Glutamatergic neuron (in vitro differentiated cells): ENCODE measurements around the gene UNC93A. TPM values are rescaled to one million over a fixed set of nuclear protein-coding genes. Genes with fewer than 3 reads are reported as not detected.

Experiments
- DNase-seq: peaks from one replicate; pipeline ENCODE4 v3.0.0; 2022
- H3K27ac Mint-ChIP-seq: one replicate; pipeline ENCODE4 v1.8.0; 2020; ENCODE audit warnings: mild to moderate bottlenecking, mixed read lengths, inconsistent platforms; ENCODE audit not compliant: unreplicated experiment
- H3K27me3 Mint-ChIP-seq: one replicate; pipeline ENCODE4 v1.8.0; 2020; ENCODE audit warnings: mild to moderate bottlenecking, moderate library complexity, mixed read lengths, inconsistent platforms; ENCODE audit not compliant: unreplicated experiment
- H3K36me3 Mint-ChIP-seq: one replicate; pipeline ENCODE4 v1.8.0; 2020; ENCODE audit warnings: mild to moderate bottlenecking, mixed read lengths, inconsistent platforms; ENCODE audit not compliant: unreplicated experiment
- H3K4me1 Mint-ChIP-seq: one replicate; pipeline ENCODE4 v1.8.0; 2020; ENCODE audit warnings: mild to moderate bottlenecking, low read depth, mixed read lengths, inconsistent platforms; ENCODE audit not compliant: unreplicated experiment
- H3K4me3 Mint-ChIP-seq: one replicate; pipeline ENCODE4 v1.8.0; 2020; ENCODE audit warnings: mild to moderate bottlenecking, mixed read lengths, inconsistent platforms; ENCODE audit not compliant: unreplicated experiment
- H3K9me3 Mint-ChIP-seq: one replicate; pipeline ENCODE4 v1.8.0; 2020; ENCODE audit warnings: mild to moderate bottlenecking, moderate library complexity, mixed read lengths, inconsistent platforms; ENCODE audit not compliant: unreplicated experiment
- CTCF ChIP-seq: fragments of 200-600 bp; sonication (generic); IDR thresholded peaks from one replicate; pipeline ENCODE4 v1.5.0; 2021; ENCODE audit not compliant: partially characterized antibody, unreplicated experiment
- total RNA-seq: library from RNA; stranded (reverse); fragmentation: NEBNext Ultra II Directional; extraction: Animal tissue kit (Norgen Biotek cat#: 25700); gene quantifications from one replicate; pipeline ENCODE4 v1.2.1, GENCODE V29; 2021; ENCODE audit not compliant: unreplicated experiment

The UNC93A gene
- total RNA-seq, 1 donor from 2014 or later: not detected

- Mint-ChIP-seq H3K9me3 (peaks cover 10% of the 10 kb centered on the region), H3K27ac (no peak overlapping the region), H3K4me1 (no peaks in the 10 kb centered on the region), H3K36me3 (peaks cover 16% of the 10 kb centered on the region), H3K4me3 (no peak overlapping the region), H3K27me3 (peaks cover 8% of the 10 kb centered on the region)
- TF ChIP-seq CTCF: no peak
- DNase-seq: no peak
Observed at GRCh38 chr6:167296902-167297301, 5.8 kb downstream of the UNC93A start.

- no peak overlapping the region for H3K27ac Mint-ChIP-seq
- H3K4me3 Mint-ChIP-seq: no peak overlapping the region
- H3K4me1 Mint-ChIP-seq: peaks cover 1% of the 10 kb centered on the region
- H3K36me3 Mint-ChIP-seq: peaks cover 16% of the 10 kb centered on the region
- peaks cover 10% of the 10 kb centered on the region for H3K9me3 Mint-ChIP-seq
- TF ChIP-seq CTCF: no peak
- peaks cover 8% of the 10 kb centered on the region for H3K27me3 Mint-ChIP-seq
- DNase-seq: no peak
Observed at GRCh38 chr6:167298127-167298526, 7.0 kb downstream of the UNC93A start.

- Mint-ChIP-seq H3K4me1 (peaks cover 1% of the 10 kb centered on the region), H3K4me3 (no peak overlapping the region), H3K9me3 (peaks cover 10% of the 10 kb centered on the region), H3K36me3 (peaks cover 16% of the 10 kb centered on the region), H3K27me3 (peaks cover 9% of the 10 kb centered on the region), H3K27ac (no peak overlapping the region)
- TF ChIP-seq CTCF: no peak
- DNase-seq: no peak
Observed at GRCh38 chr6:167299641-167300308, 8.7 kb downstream of the UNC93A start.

- no peak for DNase-seq
- Mint-ChIP-seq H3K27me3 (peaks cover 5% of the 10 kb centered on the region), H3K36me3 (peaks cover 16% of the 10 kb centered on the region), H3K27ac (no peak overlapping the region), H3K4me1 (peaks cover 1% of the 10 kb centered on the region), H3K4me3 (no peak overlapping the region), H3K9me3 (peaks cover 7% of the 10 kb centered on the region)
- TF ChIP-seq CTCF: no peak
Observed at GRCh38 chr6:167300902-167301777, 10.0 kb downstream of the UNC93A start.

- no peak for DNase-seq
- Mint-ChIP-seq H3K27me3 (peaks cover 5% of the 10 kb centered on the region), H3K27ac (no peak overlapping the region), H3K36me3 (peaks cover 11% of the 10 kb centered on the region), H3K9me3 (peaks cover 3% of the 10 kb centered on the region), H3K4me1 (peaks cover 1% of the 10 kb centered on the region), H3K4me3 (no peak overlapping the region)
- TF ChIP-seq CTCF: no peak
Observed at GRCh38 chr6:167302074-167302473, 11.0 kb downstream of the UNC93A start.
